T1000 (cell line): ENCODE measurements around the gene PINK1.
A peak's percentile ranks its signal among the peaks of the same experiment; 100 is the strongest.

Source experiments
- DNase-seq: peaks from one replicate; lab custom pipeline; 2025; ENCODE audit warnings: mixed read lengths; lab: John Stamatoyannopoulos, UW

PINK1 gene

GRCh38 chr1:20611652-20612051, 21.6 kb upstream of the PINK1 start:
- no peak for DNase-seq

GRCh38 chr1:20612221-20612746, 21.0 kb upstream of the PINK1 start:
- DNase-seq, result peak; percentile 49

GRCh38 chr1:20614131-20614579, 19.1 kb upstream of the PINK1 start:
- DNase-seq, result no peak

- DNase-seq, result no peak
Measured at GRCh38 chr1:20615946-20616846, 17.1 kb upstream of the PINK1 start.

GRCh38 chr1:20616847-20617487, 16.3 kb upstream of the PINK1 start:
- DNase-seq, result no peak

- DNase-seq, result no peak
Measured at GRCh38 chr1:20618550-20618949, 14.7 kb upstream of the PINK1 start.

- DNase-seq, result no peak
Measured at GRCh38 chr1:20619999-20620398, 13.3 kb upstream of the PINK1 start.

- no peak for DNase-seq
Measured at GRCh38 chr1:20621012-20621411, 12.2 kb upstream of the PINK1 start.

- no peak for DNase-seq
Measured at GRCh38 chr1:20624709-20625108, 8.5 kb upstream of the PINK1 start.

- no peak for DNase-seq
Measured at GRCh38 chr1:20625176-20626097, 7.8 kb upstream of the PINK1 start.

GRCh38 chr1:20626098-20626427, 7.2 kb upstream of the PINK1 start:
- no peak for DNase-seq

GRCh38 chr1:20626524-20626923, 6.7 kb upstream of the PINK1 start:
- DNase-seq, result no peak

- DNase-seq, result no peak
Measured at GRCh38 chr1:20630729-20631128, 2.5 kb upstream of the PINK1 start.

- DNase-seq, result no peak
Measured at GRCh38 chr1:20632386-20632785, 872 bp upstream of the PINK1 start.

GRCh38 chr1:20634065-20634593, 871 bp downstream of the PINK1 start:
- DNase-seq, result no peak

- DNase-seq, result peak; percentile 18
Measured at GRCh38 chr1:20634594-20635084, 1.4 kb downstream of the PINK1 start.

- no peak for DNase-seq
Measured at GRCh38 chr1:20636785-20637347, 3.6 kb downstream of the PINK1 start.

- DNase-seq, result peak; percentile 13
Measured at GRCh38 chr1:20640183-20640597, 6.9 kb downstream of the PINK1 start.

GRCh38 chr1:20641975-20642374, 8.7 kb downstream of the PINK1 start:
- no peak for DNase-seq

GRCh38 chr1:20643080-20643479, 9.8 kb downstream of the PINK1 start:
- no peak for DNase-seq

GRCh38 chr1:20644416-20644815, 11.2 kb downstream of the PINK1 start:
- DNase-seq, result no peak
